ENCODE results near the gene KSR2.

The KSR2 gene

GRCh38 chr12:117563706-117564105 is 405.1 kb downstream of the KSR2 start:
- DNase-seq: no peak

DNA sequence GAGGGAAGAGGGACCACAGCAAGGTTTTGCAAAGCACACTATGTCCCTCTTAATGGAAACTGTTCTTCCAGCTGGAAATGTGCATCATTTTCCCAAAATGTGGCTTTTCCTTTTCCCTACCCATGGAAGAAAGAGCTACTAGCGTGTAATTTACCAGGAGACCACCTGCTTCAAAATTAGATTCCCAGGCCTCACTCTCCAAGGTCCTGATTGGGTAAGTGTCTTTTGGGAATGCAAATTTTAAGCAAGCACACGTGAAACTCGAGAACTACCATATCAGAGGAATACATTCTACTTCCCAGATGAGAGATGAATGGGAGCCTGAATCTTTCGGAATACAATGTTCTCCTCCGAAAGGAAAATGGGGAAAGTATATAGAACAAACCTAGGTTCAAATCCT is 405.8 kb downstream of the KSR2 start:
- DNase-seq: no peak

DNA sequence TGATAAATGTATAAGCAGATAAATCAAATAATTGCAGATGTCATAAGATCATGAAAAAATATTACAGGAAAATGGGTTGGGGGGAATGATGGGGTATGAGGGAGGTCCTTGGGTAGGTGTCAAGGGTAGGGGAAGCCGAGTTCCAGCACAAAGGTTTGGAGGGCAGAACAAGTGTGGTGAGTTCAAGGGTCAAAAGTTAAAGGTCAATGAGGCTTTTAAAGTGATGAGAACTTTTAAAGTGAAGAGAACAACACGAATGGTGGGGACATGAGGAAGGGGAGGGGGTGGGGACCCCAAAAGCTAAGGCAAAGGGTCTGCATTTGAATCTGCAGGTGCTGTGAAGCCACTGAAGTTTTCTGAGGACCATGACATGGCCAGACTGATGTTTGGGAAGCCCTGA is 406.8 kb downstream of the KSR2 start:
- DNase-seq: no peak

DNA sequence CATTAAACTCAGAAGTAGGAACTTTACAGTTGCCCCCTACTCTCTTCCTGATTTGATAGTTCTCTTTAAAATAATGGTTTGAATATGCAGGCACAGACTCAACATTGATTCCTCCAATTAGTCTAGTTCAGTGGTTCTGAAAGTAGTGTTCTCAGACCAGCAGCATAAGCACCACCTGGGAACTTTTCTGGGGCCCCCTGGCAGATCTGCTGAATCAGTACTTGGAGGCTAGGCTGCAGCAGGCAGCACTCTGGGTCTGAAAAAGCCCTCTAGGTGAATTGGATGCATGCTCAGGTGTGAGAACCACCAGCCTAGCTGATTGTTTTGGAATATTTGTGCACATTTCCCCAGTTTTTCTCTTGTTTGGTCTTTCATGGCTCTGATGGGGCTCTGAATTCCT is 408.8 kb downstream of the KSR2 start:
- DNase-seq: no peak

DNA sequence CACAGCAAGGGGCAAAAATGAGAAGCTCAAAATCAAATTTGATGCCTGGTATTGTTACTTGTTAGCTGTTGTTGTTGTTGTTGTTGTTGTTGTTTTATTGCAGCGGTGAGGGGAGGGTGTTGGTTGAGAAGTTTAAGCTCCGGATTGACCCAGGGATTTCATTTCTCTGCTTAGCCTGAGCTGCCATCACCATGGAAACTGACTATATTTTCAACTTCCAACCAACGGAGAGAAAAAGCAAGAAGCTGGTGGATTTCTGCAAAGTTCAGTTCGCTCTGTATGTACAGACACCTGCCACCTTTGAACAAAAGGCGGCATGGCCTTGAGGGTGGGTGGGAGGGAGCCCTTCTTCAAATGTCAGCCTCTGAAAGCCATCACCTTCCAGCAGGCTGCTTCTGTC is 412.9 kb downstream of the KSR2 start:
- DNase-seq: no peak

DNA sequence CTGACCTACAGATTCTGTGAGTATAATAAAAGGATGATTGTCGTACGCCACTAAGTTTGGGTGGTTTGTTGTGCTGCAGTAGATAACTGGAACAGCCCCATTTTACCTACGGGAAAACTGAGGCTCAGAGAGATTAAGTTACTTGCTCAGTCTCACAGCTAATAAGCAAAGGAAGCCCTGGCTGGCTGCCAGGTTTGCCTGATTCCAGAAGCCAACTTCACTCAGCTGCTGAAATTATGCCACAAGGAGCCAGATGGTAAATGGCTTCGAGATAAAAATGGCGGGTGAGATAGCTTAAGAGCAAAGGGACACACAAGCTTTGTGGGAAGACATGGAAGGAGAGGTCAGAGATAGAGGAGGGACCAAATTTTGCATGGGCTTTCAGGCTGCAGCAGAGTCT is 415.8 kb downstream of the KSR2 start:
- DNase-seq: no peak

DNA sequence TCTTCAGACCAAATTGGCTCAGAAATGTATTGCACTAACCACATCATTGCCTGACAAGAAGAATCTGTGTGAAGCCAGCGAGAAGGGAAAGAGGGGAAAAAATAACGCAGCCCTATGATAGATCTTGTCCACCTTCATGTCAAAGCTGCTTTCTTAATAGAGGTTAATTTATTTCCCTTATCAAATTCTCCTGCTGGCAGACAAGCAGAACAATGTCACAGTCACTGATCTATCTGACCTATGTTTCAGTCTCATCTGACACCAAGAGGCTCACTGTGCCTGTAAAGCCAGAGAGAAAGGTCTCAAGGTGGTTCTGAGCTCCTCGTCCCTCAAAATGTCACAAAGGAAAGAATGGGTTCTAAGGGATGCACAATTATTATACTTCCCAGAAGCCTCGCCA is 417.1 kb downstream of the KSR2 start:
- DNase-seq: no peak

- no peak for DNase-seq
Measured at GRCh38 chr12:117547209-117547608, 421.6 kb downstream of the KSR2 start.

DNA sequence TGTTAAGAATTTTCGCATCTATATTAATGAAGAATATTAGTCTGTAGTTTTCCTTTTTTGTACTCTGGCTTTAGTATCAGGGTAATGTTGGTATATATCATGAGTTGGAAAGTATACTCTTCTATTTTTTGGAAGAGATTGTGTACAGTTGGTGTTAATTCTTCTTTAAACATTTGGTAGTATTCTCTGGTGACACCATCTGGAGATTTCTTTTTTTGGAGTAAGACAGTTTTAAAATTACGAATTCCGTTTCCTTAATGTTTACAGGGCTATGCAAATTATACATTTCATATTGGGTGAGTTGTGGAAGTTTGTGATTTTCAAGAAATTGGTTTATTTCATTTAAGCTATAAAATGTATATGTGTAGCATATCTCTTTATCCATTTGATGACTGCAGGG is 423.6 kb downstream of the KSR2 start:
- no peak for DNase-seq

- no peak for DNase-seq
Measured at GRCh38 chr12:117540011-117540410, 428.8 kb downstream of the KSR2 start.

DNA sequence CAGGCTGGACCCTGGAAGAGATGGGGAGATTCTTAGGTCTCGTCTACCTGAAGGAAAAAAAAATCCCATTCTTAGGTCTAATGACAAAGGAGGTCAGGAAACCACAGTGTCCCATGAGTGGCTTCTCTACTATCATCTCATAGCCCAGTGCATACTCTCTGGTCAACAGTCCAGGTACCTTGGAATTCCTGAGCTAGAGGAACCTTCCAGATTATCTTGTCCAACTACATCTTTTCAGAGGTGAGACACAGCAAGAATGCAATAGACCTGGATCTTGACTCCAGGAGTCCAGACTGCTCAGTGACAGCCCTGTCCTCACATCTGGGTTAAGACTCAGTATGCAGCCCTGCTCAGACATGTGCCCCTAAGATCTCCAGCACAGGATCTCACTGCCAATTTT is 429.9 kb downstream of the KSR2 start:
- no peak for DNase-seq

DNA sequence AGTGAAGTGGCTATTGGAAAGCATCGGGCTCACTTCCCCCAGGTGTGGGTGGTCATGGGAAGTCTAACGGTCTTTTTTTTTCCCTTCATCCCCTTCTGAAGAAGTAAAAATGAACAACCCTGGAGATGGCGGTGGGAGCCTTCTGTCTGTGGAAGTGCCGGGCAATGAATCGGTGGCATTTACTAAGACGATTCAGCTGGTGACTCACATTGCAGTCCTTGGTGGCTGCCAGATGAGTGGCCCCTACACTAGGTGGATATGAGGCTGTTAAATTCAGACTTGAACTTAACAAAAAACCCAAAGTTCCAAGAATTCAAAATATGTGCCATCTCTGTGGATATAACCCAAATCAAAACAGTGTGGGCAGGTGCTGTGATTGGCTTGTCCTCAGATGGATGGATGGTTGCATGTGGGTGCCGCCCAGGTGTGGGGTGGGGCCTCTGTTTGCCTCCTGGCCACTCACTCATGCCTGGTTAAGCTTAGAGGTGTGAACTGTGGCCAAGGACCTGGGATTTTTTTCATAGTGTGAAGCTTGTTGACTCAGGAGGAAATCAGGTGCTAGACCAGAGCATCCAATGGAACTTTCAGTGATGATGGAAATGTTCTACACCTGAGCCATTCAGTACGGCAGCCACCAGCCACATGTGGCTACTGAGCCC is 430.6 kb downstream of the KSR2 start:
- DNase-seq: no peak

- no peak for DNase-seq
Measured at GRCh38 chr12:117533687-117534086, 435.1 kb downstream of the KSR2 start.

- DNase-seq: no peak
Measured at GRCh38 chr12:117530796-117531195, 438.0 kb downstream of the KSR2 start.

DNA sequence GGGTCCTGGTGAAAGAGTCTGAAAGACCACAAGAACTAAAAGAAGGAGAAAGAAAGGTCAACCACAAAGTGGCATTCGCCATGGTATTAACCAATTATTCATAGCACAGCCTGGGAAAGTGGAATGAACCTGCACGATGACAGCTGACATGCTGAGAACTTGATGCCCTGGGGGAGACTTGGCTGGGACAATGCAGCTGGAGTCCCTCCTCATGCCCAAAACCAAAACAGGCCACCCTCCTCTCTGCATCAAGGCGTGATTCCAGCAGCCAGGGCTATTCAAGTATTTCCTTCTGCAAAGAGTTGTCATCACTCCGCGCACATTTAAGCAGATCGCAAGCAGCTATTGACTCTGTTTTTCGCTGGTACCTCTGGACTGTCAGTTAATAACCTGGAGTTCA is 440.3 kb downstream of the KSR2 start:
- no peak for DNase-seq

DNA sequence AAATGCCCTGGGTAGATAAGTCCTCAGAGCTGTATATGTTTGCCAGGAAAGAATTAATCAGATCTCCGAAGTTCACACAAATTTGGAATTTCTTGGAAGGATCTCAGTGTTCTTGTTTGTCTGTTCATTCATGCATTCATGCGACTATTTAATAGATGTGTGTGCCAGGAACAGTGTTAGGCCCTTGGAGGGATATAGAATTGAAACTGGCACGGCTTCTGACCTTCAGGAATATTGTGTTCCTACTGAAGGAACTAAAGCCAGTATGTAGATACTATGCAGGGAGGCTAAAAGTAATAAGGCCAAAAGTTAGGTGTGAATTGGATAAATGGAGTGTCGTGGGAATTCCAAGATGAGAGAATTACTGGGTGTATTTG is 441.3 kb downstream of the KSR2 start:
- DNase-seq: no peak

GRCh38 chr12:117526757-117527478 is 441.9 kb downstream of the KSR2 start:
- DNase-seq: no peak

DNA sequence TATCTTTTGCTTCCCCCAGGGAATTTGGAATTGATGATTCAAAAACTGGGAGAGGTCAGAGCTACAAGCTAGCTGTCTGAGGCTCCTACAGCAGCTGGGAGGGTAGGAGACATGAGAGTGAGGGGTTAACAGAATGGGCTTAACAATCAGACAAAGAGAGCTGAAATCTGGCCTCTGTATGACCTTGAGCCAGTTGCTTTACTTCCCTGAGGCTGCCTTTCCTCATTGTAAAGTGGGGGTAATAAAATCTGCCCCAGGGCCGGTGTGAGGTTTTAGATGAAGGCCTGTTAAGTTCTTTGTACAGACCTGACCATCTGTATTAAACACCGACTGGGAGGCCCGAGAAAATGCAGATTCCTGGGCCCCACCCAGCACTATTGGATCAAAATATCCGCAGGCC is 443.0 kb downstream of the KSR2 start:
- DNase-seq: no peak

DNA sequence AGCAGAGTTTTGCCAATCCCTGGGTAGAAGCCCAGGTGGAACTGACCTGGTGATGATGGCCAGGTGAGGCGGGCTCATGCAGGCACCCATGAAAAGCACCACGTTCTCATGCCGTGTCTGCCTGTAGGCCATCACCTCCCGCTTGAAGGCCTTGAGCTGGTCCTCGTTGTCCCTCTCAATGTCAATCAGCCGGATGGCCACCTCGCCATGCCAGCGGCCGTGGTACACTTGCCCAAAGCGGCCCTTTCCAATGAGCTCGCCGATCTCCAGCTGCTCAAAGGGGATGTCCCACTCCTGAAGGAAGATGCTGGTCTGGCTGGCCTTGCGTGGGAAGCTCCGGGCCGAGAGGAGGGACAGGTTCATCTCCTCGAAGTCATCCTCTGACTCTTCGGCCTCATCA is 444.0 kb downstream of the KSR2 start:
- no peak for DNase-seq

GRCh38 chr12:117523971-117524370 is 444.8 kb downstream of the KSR2 start:
- DNase-seq: no peak

- no peak for DNase-seq
Measured at GRCh38 chr12:117522559-117522958, 446.2 kb downstream of the KSR2 start.

DNA sequence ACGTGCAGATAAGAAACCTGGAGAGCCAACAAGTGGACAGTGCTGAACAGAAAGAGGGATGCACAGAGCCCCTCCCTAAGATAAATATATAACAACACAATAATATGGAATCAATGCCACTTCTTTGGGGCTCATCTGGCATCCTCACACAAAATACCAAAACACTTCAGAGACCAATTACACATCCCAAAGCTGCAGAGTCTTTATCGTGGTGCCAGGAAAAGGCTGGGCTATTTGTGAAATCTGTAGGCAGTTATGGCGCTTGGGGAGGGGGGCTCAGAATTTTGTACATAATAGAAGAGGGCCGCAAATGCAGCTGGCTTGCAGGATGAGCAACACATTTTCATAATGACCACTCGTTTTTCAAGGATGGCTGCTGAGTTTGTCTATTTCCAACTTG is 446.9 kb downstream of the KSR2 start:
- DNase-seq: no peak

DNA sequence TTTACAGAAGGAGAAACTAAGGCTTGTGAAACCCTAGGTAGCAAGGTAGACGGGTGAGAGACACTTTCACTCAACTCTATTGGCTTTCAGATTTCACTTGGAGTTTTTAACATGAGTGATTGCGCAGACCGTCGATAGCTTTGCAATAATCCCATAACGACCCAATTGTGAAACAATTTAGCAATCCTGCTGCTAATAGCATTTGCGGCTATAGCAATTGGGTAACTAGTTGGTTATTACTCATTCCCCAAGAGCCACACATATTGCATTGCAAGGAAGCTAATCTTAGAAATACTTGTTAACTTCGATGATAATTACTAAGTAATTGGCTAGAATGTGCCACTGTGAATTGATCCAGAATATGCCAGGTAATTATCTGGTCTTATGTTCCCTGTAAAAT is 447.4 kb downstream of the KSR2 start:
- DNase-seq: no peak

DNA sequence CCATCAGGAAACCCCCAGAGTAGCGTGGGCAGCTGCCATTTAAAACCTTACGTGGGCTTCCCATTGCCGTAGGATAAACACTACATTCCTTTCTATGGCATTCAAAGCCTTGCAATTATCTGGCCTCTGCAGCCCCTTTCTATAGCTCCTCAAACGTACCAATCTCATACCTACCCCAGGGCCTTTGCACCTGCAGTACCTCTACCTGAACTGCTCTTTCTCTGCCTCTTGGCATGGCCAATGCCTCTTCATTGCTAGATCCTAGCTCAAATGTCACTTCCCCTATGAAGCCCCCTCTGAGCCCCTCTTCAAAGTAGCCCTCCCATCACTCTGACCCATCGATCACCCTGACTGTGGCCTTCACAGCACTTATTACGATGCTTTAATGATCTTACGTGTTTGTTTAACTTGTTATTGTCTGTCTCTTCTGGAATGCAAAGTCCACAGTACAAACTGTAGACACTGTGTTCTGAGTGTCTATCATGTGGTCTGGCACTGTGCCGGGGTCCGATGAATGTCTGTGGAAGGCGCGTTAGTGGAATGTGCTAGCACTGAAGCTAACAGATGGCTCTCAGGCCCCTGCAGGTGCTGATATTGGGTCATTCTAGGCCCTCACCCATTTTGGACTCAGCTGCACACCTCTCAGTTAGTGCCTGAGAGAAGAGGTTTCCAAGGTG is 450.1 kb downstream of the KSR2 start:
- no peak for DNase-seq

Measured in CD4-positive, alpha-beta T cell treated with Interleukin-12 subunit alpha and Interleukin-12 subunit beta, for 1 hour (primary cell).